Peyer's patch (tissue), 4 donors: ENCODE data around the gene BZW2.

Experiments
- POLR2A ChIP-seq, 2 donors: fragments of 450-650 bp; IDR thresholded peaks; one replicate each; pipeline ENCODE4 v1.5.1; 2017; ENCODE audit warnings: antibody characterized with exemption in 2 of 2, mild to moderate bottlenecking in 2 of 2, moderate library complexity in 2 of 2
- TF ChIP-seq, protein P1 (sequence below), 6 experiments: fragments of 450-650 bp in 4 of 6; fragments of 200-600 bp in 2 of 6; sonication (generic) in 1 of 6; IDR thresholded peaks; one replicate each; pipeline ENCODE4 v1.5.1; 2017 to 2019; ENCODE audit warnings: antibody characterized with exemption in 6 of 6, mild to moderate bottlenecking in 3 of 6, moderate library complexity in 1 of 6

DNA sequence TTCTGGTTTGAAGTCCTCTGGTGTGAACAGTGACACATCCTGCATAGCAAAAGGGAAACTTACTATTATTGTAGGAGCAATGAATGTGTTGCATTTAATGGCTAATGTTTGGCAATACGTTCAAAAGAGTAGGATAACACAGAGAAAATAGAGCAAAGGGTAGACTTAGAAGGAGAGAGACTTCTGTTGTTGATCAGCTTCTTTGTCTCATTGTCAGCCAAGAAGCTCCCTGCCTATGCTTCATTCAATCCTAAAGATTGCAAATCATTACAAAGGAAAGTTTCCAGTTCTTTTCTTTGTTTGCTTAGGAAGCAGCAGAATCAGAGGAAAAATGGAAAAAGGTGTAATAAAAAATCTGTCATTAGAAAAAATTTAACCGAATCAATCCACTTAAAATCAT, 99.7 kb downstream of the BZW2 start:
- TF ChIP-seq, protein P1, sequence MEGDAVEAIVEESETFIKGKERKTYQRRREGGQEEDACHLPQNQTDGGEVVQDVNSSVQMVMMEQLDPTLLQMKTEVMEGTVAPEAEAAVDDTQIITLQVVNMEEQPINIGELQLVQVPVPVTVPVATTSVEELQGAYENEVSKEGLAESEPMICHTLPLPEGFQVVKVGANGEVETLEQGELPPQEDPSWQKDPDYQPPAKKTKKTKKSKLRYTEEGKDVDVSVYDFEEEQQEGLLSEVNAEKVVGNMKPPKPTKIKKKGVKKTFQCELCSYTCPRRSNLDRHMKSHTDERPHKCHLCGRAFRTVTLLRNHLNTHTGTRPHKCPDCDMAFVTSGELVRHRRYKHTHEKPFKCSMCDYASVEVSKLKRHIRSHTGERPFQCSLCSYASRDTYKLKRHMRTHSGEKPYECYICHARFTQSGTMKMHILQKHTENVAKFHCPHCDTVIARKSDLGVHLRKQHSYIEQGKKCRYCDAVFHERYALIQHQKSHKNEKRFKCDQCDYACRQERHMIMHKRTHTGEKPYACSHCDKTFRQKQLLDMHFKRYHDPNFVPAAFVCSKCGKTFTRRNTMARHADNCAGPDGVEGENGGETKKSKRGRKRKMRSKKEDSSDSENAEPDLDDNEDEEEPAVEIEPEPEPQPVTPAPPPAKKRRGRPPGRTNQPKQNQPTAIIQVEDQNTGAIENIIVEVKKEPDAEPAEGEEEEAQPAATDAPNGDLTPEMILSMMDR (IDR thresholded peaks at IDR 0.05), result no peak
- TF ChIP-seq POLR2A (IDR thresholded peaks at IDR 0.05), result no peak
